Sciatic nerve (tissue), 2 donors: ENCODE data around the gene CSAD. TPM values are rescaled to one million over a fixed set of nuclear protein-coding genes. Genes with fewer than 3 reads are reported as not detected.
"Not testable (repeated sequence)": the region's sequence is repeated elsewhere in the genome, so short reads cannot be mapped to it uniquely, and the experiment has no call there.

Experiments
- ATAC-seq: fragments of 200-7000 bp; cut with Tn5 transposase; one replicate; pipeline ENCODE4 v1.9.1; 2020; ENCODE audit warnings: mild to moderate bottlenecking, moderate library complexity
- DNase-seq: peaks from one replicate; pipeline ENCODE4 v3.0.0-alpha.2; 2020; ENCODE audit warnings: low spot score
- intact Hi-C: fragments of 100-400 bp; cut with DNase I; formaldehyde crosslinking; loops from one replicate; pipeline ENCODE4 v1.14.2; 2022
- total RNA-seq: library from RNA; stranded (reverse); fragmentation: NEBNext Ultra II Directional; extraction: Animal tissue kit (Norgen Biotek cat#: 25700); gene quantifications from one replicate; pipeline ENCODE4 v1.2.1, GENCODE V29; 2021
- donor health status: DM: no; HTN: no; CAD: no.
- donor health status: DM: no; HTN: no; CAD: no.

CSAD gene
- total RNA-seq, 1 donor from 2014 or later, result 81.7 TPM

DNA sequence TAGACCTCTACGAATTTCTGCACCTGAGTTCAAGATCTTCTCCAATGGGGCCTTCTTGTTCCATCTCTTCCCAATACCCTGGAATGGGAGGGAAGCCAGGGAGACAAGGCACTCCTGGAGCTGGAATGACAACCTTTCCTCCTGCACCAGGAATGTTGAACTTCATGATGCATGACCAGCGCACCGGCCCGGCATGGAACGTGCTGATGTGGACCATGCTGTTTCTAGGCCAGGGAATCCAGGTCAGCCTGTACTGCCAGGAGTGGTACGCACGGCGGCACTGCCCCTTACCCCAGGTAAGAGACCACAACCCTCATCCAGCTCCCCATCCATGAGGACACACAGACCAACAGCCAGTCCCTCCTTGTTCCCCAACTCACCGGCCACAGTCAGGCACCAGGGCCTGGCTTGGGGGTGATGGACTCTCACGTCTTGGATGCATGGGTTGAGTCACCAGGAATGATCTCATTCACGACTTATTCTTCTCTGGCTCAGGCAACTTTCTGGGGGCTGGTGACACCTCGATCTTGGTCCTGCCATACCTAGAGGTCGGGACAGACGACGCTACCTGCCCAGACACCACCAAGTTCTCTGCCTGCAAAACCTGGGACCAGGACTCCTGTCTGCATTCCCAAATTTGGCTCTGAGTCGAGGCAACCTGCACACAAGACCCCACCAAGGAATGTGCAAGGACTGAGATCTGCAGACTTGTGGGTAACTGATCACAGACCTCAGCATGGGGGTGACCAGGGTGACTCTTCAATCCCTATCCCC, 57.0 kb downstream of the CSAD start:
- intact Hi-C loops, result no loop called here
- no peak for DNase-seq
- ATAC-seq, result no peak

DNA sequence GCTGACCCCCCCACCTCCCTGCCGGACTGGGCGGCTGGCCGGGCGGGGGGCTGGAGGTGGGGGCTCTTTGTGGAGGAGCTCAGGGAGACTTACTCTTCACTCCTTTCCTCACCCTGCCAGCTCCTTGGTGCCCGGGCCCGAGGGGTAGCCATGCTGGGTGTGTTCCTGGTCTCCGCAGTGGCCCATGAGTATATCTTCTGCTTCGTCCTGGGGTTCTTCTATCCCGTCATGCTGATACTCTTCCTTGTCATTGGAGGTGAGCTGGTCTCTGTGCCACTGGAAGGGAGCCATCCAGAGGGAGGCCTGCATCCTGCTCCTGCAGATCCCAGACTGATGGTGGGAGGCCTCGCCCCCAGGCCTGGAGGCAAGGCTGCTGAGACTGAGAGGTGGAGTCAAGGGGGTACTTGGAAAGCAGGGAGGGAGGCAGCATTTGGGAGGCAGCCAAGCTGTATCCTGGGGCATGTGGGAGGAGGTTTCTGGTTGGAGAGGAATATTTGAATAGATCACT, 57.7 kb downstream of the CSAD start:
- ATAC-seq (peak; percentile 36), DNase-seq (no peak)

DNA sequence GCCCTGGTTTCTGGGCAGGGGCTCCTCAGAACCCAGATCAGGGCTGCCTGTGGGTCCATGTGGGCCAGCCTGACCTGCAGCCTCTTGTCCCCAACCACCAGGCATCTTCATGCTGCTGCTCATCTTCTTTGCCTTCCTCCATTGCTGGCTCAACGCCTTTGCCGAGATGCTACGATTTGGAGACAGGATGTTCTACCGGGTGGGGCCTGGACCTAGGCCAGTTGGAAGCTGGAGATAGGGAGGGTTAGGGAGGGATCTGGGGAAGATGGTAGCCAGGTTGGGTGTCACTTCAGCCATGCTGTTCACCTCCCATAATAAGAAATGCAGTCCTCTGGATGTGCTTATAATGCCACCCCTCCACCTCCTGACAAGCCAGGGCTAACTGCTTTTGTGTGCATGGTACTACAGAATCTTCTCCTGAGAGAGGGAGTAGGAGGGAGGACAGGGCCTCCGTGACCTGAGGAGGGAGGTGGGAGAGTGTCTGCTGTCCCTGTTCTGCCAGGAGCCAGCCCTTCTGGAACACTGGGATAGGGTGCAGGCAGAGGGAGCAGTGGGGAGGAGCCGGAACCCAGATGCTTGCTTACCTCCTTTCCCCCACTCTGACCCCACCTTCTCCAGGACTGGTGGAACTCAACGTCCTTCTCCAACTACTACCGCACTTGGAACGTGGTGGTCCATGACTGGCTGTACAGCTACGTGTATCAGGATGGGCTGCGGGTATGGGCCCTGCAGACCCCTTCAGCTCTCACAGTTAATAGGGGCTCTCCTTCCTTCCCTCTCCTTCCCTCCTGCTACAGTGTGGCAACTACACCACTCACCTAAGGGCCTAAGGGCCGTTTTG, 59.8 kb downstream of the CSAD start:
- peak; percentile 35 for ATAC-seq
- DNase-seq, result no peak
- intact Hi-C loops, result no loop called here

More for the DNA sequence above, 57.7 kb downstream of the CSAD start:
- intact Hi-C loops, result no loop called here

DNA sequence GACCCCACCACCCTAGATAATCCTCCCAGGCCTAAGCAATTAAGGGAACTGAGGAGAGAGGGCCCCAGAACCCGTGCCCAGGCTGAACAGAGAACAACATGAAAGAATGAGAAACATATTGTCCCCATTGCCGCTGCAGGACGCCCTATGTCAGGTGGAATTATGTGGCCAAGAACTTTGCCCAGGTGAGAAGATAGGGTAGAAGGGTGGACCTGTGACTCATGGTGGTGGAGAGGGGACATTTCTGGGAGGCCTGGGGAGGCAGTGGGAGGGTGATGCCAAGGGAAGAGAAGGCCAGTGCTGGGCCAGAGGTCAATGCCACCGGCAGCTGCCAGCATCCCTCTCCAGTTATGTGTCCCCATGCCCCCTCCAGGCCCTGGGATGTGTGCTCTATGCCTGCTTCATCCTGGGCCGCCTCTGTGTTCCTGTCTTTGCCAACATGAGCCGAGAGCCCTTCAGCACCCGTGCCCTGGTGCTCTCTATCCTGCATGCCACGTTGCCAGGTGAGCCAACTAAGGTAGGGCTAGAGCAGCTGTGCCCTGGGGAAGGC, 61.9 kb downstream of the CSAD start:
- intact Hi-C loops, result no loop called here
- no peak for ATAC-seq
- DNase-seq, result no peak

DNA sequence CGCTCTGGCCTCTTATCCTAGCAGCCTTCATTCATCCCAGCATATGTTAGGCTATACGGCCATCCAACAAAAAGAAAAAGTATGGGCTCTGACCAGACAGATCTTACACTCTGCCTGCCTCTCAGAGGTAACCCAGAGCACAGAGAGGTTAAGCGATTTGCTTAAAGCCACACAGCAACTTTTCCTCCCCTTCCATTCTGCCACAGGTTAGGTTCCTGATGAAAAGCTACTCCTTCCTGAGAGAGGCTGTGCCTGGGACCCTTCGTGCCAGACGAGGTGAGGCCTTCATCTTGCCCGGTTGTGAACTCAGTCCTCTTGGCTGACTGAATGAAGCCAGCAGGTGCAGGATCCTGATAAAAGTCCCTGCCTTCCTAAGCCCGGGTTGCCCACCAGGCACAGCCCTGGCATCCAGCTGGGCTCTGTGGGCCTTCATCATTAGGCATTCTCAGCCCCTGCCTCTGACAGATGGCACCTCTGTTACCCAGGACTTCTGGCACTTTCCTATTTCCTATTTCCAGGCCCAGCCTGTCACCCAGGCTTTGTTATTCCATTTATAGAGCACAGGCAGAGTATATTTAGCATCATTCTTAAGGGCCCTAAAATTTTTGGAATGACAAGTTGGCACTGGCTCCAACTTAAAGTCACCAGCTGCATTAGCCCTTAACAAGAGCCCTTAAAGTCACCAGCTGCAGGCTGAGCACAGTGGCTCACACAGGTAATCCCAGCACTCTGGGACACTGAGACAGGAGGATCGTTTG, 64.7 kb downstream of the CSAD start:
- no peak for DNase-seq
- intact Hi-C loops, result no loop called here
- no peak for ATAC-seq

DNA sequence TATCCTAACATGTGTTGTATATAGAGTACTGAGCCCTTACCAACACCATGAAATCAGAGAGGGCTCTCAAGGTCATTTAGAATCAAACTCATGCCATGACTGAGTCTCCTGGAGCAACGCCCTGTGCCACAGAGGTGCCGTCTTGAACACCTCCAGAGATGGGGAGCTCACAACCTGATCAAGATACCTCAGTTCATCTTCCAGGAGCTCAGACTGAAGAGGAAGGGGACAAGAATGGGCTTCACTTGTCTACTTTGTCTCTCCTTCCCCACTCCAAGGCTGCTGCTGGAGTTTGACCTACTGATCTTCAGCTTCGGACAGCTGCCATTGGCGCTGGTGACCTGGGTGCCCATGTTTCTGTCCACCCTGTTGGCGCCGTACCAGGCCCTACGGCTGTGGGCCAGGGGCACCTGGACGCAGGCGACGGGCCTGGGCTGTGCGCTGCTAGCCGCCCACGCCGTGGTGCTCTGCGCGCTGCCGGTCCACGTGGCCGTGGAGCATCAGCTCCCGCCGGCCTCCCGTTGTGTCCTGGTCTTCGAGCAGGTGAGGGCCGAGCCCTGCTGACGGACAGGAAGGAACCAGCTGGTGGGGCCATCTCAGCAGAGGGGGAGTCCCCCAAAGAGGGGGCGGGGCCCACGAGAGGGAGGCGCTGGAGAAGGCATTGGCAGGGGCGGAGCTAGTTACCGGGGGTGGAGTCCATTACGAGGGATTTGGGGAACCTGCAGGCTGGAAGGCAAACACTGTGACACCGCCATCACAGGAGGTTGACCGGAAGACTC, 65.4 kb downstream of the CSAD start:
- intact Hi-C loops, result no loop called here
- ATAC-seq (no peak), DNase-seq (no peak)

DNA sequence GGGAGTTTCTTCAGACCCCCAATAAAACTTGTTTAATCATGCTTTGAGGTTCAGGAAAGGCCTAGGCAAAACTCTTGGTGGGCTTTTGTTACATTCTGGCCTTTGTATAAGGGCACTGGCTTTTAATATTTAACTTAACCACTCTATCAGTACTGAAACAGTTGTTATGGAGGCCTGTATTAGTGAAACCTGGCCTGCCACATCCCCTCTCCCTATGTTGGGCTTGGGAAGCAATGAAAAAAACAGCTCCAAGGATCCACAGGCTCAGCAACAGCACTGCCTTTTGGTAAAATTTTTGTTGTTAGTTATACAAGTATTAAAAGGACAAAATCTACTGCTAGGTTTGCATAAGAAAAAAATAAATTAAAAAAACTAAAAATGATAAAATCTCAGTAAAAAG, 66.8 kb downstream of the CSAD start:
- DNase-seq (no peak), ATAC-seq (no peak)
- intact Hi-C loops, result no loop called here

DNA sequence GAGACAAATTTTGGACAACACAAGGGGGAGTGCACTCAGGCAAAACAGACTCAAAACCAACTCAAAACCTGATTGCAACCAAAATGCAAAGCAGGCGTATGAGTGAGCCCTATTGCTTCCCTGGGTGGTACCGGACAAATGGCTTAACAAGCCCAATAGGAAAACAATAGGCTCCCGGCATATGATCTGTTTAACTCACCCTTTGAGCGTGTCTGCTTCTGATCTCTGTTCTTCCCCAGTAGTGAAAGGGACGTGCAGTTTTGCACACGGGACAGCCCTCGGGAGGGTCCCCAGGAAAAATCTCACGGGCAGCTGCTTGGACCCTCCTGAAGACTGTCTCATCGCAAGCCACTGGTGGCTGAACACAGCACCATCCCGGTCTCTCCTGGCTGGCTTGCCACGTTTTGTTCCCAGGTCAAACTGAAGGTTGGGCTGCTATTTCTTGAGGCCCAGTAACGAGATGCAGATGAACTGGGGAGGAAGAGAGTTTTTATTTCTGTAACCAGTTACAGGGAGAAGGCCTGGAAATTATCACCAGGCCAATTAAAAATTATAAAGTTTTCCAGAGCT, 67.5 kb downstream of the CSAD start:
- intact Hi-C loops, result no loop called here
- peak; percentile 25 for ATAC-seq
- DNase-seq, result no peak

DNA sequence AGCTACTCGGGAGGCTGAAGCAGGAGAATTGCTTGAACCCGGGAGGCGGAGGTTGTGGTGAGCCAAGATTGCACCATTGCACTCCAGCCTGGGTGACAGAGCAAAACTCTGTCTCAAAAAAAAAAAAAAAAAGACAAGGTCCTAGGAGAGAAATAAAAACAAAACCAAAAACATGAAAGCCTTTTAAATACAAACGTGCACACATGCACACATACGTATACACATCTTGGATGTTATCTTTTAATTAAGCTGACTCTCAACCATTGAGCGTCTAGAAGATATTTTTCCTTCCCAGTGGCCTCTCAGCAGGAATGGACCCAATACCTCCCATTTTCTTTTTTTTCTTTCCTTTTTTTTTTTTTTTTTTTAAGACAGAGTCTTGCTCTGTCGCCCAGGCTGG, 68.3 kb downstream of the CSAD start:
- ATAC-seq, DNase-seq, intact Hi-C loops: not testable (repeated sequence)

Other genes with a start within 250 kb of the CSAD start
- 8.8 TPM for gene KRT18, start 231.8 kb downstream of the CSAD start, total RNA-seq
- 522 TPM for gene EIF4B, start 174.5 kb downstream of the CSAD start, total RNA-seq
- 265 TPM for gene TNS2, start 130.9 kb downstream of the CSAD start, total RNA-seq
- 61.0 TPM for gene SPRYD3, start 101.5 kb downstream of the CSAD start, total RNA-seq
- gene IGFBP6, start 83.3 kb downstream of the CSAD start, total RNA-seq, result 1,832 TPM
- gene SOAT2, start 77.4 kb downstream of the CSAD start, total RNA-seq, result 1.2 TPM
- gene ZNF740, start 203 bp downstream of the CSAD start, total RNA-seq, result 51.0 TPM
- 33.4 TPM for gene ITGB7, start 26.3 kb upstream of the CSAD start, total RNA-seq
- 56.3 TPM for gene RARG, start 51.3 kb upstream of the CSAD start, total RNA-seq
- 1.2 TPM for gene ESPL1, start 87.4 kb upstream of the CSAD start, total RNA-seq
- 490 TPM for gene PFDN5, start 114.6 kb upstream of the CSAD start, total RNA-seq
- 31.9 TPM for gene MYG1, start 118.8 kb upstream of the CSAD start, total RNA-seq
- gene AAAS, start 140.7 kb upstream of the CSAD start, total RNA-seq, result 41.1 TPM
- gene SP7, start 155.4 kb upstream of the CSAD start, total RNA-seq, result 0.31 TPM
- gene SP1, start 199.3 kb upstream of the CSAD start, total RNA-seq, result 101 TPM
- not detected for gene AMHR2, start 242.9 kb upstream of the CSAD start, total RNA-seq